Hippocampal formation (tissue), 2 donors: ENCODE data around the gene KIF17.

Experiments used
- DNase-seq, 2 donors: peaks; one replicate each; lab custom pipeline; 2025; lab: John Stamatoyannopoulos, UW

KIF17 gene

GRCh38 chr1:20660847-20661206 is 57.0 kb downstream of the KIF17 start:
- DNase-seq, result no peak

- DNase-seq, result no peak
Measured at GRCh38 chr1:20660363-20660762, 57.4 kb downstream of the KIF17 start.

GRCh38 chr1:20658166-20658915 is 59.5 kb downstream of the KIF17 start:
- DNase-seq, result no peak

- no peak for DNase-seq
Measured at GRCh38 chr1:20657024-20657423, 60.8 kb downstream of the KIF17 start.

- peak in 1 of 2 donors; percentile 11 for DNase-seq
Measured at GRCh38 chr1:20654104-20654690, 63.6 kb downstream of the KIF17 start.

- DNase-seq, result no peak
Measured at GRCh38 chr1:20652300-20652699, 65.5 kb downstream of the KIF17 start.

GRCh38 chr1:20648946-20649345 is 68.9 kb downstream of the KIF17 start:
- DNase-seq, result no peak

- no peak for DNase-seq
Measured at GRCh38 chr1:20648438-20648837, 69.4 kb downstream of the KIF17 start.

GRCh38 chr1:20645414-20645813 is 72.4 kb downstream of the KIF17 start:
- DNase-seq, result no peak

GRCh38 chr1:20644416-20644815 is 73.4 kb downstream of the KIF17 start:
- no peak for DNase-seq

- DNase-seq, result no peak
Measured at GRCh38 chr1:20643080-20643479, 74.7 kb downstream of the KIF17 start.

GRCh38 chr1:20641975-20642374 is 75.8 kb downstream of the KIF17 start:
- no peak for DNase-seq

- peak; percentile 14 to 43 for DNase-seq
Measured at GRCh38 chr1:20640183-20640597, 77.6 kb downstream of the KIF17 start.

- DNase-seq, result no peak
Measured at GRCh38 chr1:20636785-20637347, 80.9 kb downstream of the KIF17 start.

GRCh38 chr1:20634594-20635084 is 83.2 kb downstream of the KIF17 start:
- DNase-seq, result no peak

GRCh38 chr1:20634065-20634593 is 83.7 kb downstream of the KIF17 start:
- no peak for DNase-seq

- peak; percentile 37 to 63 for DNase-seq
Measured at GRCh38 chr1:20633190-20634064, 84.4 kb downstream of the KIF17 start, which contains the start of gene PINK1. PINK1 (plus strand) TSS chr1:20633458; CDS start chr1:20633549, 91 bp downstream.

GRCh38 chr1:20632386-20632785 is 85.4 kb downstream of the KIF17 start:
- no peak for DNase-seq

- DNase-seq, result no peak
Measured at GRCh38 chr1:20630729-20631128, 87.1 kb downstream of the KIF17 start.

- DNase-seq, result no peak
Measured at GRCh38 chr1:20626524-20626923, 91.3 kb downstream of the KIF17 start.

- DNase-seq, result no peak
Measured at GRCh38 chr1:20626098-20626427, 91.7 kb downstream of the KIF17 start.
